ENCODE data around the gene NCAPH2. TPM values are rescaled to one million over a fixed set of nuclear protein-coding genes. Genes with fewer than 3 reads are reported as not detected.
A peak's percentile ranks its signal among the peaks of the same experiment; 100 is the strongest.

NCAPH2 gene
- total and polyA plus RNA-seq, 3 experiments from 2014 or later, result 36.5 to 165 (median 155) TPM

DNA sequence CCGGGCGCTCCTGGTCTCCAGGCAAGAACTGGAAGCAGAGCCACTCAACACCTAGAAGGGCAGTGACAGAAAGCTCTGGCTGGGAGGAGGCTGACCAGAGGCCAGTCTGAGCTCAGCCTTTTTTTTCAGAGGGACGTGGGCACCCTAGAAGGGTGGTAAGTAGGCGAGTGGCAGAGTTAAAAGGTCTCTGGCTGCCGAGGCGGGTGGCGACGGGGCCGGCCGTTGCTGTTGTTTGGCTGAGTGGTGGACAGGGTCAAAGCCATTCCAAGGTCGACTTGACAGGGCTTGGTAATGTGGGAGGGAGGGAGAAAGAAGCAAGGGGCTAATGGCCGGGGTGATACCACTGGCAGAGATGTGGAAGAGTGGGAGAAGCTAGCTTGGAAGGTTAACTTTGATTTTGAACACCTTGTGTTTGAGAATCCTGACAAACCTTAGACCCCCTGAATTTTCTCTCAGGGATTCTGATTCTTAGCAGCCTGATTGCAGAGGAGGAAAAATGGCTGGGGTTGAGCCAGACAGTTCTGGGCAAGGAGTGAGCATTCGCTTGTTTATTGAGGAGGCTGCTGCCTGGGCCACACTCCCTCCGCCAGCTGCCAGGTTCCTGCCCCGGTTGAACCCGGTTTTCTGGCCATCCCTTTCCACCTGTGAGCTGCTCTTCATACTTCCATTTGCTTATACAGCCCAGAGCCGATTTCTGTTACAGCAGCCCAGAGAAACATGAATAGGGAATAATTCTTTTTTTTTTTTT is 55.6 kb downstream of the NCAPH2 start:
- peak overlapping the region; percentile 29 for H3K27ac ChIP-seq (ENCODE audit: low read depth, low read length)
- no peaks in the 10 kb centered on the region for H3K36me3 ChIP-seq (ENCODE audit: insufficient read depth, low read length)
- Mint-ChIP-seq H3K27ac (peak overlapping the region; percentile 7 to 98 (median 90)), H3K9me3 (no peaks in the 10 kb centered on the region), H3K4me3 (peak overlapping the region; percentile 73 to 98 (median 92)), H3K36me3 (peaks cover 0 to 8% (median 0%) of the 10 kb centered on the region in 3 donors), H3K4me1 (peaks cover 18 to 21% (median 19%) of the 10 kb centered on the region in 3 donors), H3K27me3 (peaks cover 0 to 4% of the 10 kb centered on the region in 2 donors)
- H3K4me1 ChIP-seq (ENCODE audit: insufficient read depth, low read length), result no peaks in the 10 kb centered on the region
- peak overlapping the region; percentile 85 for H3K4me3 ChIP-seq (ENCODE audit: low read length)
- H3K27me3 ChIP-seq (ENCODE audit: insufficient read depth, low read length, poor library complexity, severe bottlenecking), result no peaks in the 10 kb centered on the region
- DNase-seq, result peak in 1 of 5 donors; percentile 45
- POLR2A ChIA-PET, result interaction anchor here (0.7 to 3.2 kb wide), 10 partner anchors 15 to 327 kb away, joined by 3 to 23 read pairs (median 6); partner anchors contain the start of genes LMF2, NCAPH2, SCO2 and TYMP
- no peaks in the 10 kb centered on the region for H3K9me3 ChIP-seq (ENCODE audit: low read length)
- CTCF ChIA-PET, result interaction anchor here (0.5 to 4.5 kb wide), 27 partner anchors 8 to 333 kb away, joined by 3 to 58 read pairs (median 5); partner anchors contain the start of genes CHKB, CPT1B, KLHDC7B and LMF2

DNA sequence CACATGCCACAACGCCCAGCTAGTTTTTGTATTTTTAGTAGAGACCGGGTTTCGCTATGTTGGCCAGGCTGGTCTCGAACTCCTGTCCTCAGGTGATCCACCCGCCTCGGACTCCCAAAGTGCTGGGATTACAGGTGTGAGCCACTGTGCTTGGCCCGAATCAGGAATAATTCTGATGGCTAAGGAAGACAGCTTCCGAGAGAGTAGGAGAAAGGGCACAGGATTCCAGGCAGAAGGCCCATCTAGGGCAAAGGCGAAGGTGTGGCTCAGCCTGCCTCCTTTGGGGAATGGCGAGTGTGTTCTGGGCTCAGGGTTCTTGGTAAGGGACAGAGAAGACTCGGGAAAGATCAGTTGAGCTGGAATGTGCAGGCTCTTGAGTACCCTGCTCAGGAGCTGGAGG is 56.3 kb downstream of the NCAPH2 start:
- Mint-ChIP-seq H3K9me3 (no peaks in the 10 kb centered on the region), H3K27ac (peak overlapping the region in 1 of 8 donors; percentile 9), H3K36me3 (peaks cover 0 to 15% (median 0%) of the 10 kb centered on the region in 3 donors), H3K4me3 (peak overlapping the region in 3 of 7 donors; percentile 15 to 49 (median 19)), H3K27me3 (peaks cover 0 to 4% of the 10 kb centered on the region in 2 donors), H3K4me1 (peaks cover 18 to 21% (median 19%) of the 10 kb centered on the region in 3 donors)
- peaks cover under 1% of the 10 kb centered on the region for H3K36me3 ChIP-seq (ENCODE audit: insufficient read depth, low read length)
- H3K4me1 ChIP-seq (ENCODE audit: insufficient read depth, low read length), result no peaks in the 10 kb centered on the region
- no peaks in the 10 kb centered on the region for H3K27me3 ChIP-seq (ENCODE audit: insufficient read depth, low read length, poor library complexity, severe bottlenecking)
- ChIA-PET CTCF (interaction anchor here (1.9 to 4.5 kb wide), 5 partner anchors 13 to 56 kb away, joined by 5 to 58 read pairs (median 19); partner anchors contain the start of genes CHKB and SCO2), POLR2A (interaction anchor here (3.2 kb wide), 1 partner anchor 38 kb away, joined by 23 read pairs; the partner anchor contains the start of gene SCO2)
- H3K9me3 ChIP-seq (ENCODE audit: low read length), result no peaks in the 10 kb centered on the region
- peak in 1 of 5 donors; percentile 26 for DNase-seq
- H3K27ac ChIP-seq (ENCODE audit: low read depth, low read length), result no peak overlapping the region
- H3K4me3 ChIP-seq (ENCODE audit: low read length), result no peak overlapping the region

DNA sequence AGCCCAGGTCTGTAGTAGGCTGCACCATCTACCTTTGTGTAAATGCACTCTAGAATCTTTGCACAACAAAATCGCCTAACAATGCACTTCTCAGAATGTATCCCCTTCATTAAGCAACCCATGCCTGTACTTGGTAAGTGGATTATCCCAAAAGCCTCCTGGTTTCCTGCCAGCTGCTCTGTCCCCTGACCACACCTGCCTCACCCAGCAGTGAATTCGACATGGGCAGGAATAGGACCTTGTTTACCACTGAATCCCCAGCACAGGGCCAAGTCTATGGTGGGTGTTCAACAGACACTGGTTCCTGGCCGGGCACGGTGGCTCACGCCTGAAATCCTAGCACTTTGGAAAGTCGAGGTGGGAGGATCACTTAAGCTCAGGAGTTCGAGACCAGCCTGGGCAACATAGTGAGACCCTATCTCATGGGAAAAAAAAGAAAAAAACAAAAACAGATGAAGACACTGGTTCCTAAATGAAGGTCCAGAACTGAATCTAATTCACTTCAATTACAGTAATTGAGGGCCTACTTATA is 59.8 kb downstream of the NCAPH2 start:
- Mint-ChIP-seq H3K27me3 (peaks cover 0 to 4% of the 10 kb centered on the region in 2 donors), H3K4me3 (no peak overlapping the region), H3K36me3 (peaks cover 0 to 46% (median 1%) of the 10 kb centered on the region in 3 donors), H3K4me1 (peaks cover 9 to 12% (median 9%) of the 10 kb centered on the region in 3 donors), H3K9me3 (no peaks in the 10 kb centered on the region), H3K27ac (peak overlapping the region in 1 of 8 donors; percentile 37)
- Histone ChIP-seq H3K4me1 (ENCODE audit: insufficient read depth, low read length) (no peaks in the 10 kb centered on the region), H3K27me3 (ENCODE audit: insufficient read depth, low read length, poor library complexity, severe bottlenecking) (no peaks in the 10 kb centered on the region), H3K9me3 (ENCODE audit: low read length) (no peaks in the 10 kb centered on the region), H3K4me3 (ENCODE audit: low read length) (no peak overlapping the region), H3K36me3 (ENCODE audit: insufficient read depth, low read length) (peaks cover 8% of the 10 kb centered on the region), H3K27ac (ENCODE audit: low read depth, low read length) (no peak overlapping the region)
- ChIA-PET POLR2A (no interaction called here), CTCF (interaction anchor here (1.6 kb wide), 1 partner anchor 42 kb away, joined by 5 read pairs; the partner anchor contains the start of gene SCO2)
- no peak for DNase-seq

DNA sequence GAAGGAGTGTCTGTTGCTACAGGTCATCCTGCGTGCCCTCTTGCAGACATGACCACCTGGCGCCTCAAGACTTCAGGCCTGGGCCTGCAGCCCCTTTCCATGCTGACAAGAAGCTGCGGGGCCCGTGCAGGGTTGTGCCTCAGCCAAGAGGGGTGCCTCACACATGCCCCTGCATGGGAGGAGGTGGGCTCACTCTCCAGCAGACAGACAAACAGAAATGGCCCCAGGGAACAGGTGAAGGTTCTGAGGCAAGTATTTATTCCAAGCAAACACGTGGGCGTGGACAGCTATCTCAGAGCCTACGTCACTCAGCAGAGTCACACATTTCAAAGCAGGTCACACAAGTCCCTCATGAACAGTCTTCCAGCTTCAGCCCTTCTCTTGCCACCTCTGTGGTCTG is 60.6 kb downstream of the NCAPH2 start:
- H3K27me3 ChIP-seq (ENCODE audit: insufficient read depth, low read length, poor library complexity, severe bottlenecking), result no peaks in the 10 kb centered on the region
- Mint-ChIP-seq H3K4me3 (no peak overlapping the region), H3K9me3 (no peaks in the 10 kb centered on the region), H3K27me3 (peaks cover 0 to 4% of the 10 kb centered on the region in 2 donors), H3K27ac (no peak overlapping the region), H3K4me1 (peaks cover under 1 to 4% (median 1%) of the 10 kb centered on the region in 3 donors), H3K36me3 (peaks cover 0 to 44% (median 1%) of the 10 kb centered on the region in 3 donors)
- no peak overlapping the region for H3K4me3 ChIP-seq (ENCODE audit: low read length)
- no peak overlapping the region for H3K27ac ChIP-seq (ENCODE audit: low read depth, low read length)
- H3K9me3 ChIP-seq (ENCODE audit: low read length), result no peaks in the 10 kb centered on the region
- no peaks in the 10 kb centered on the region for H3K4me1 ChIP-seq (ENCODE audit: insufficient read depth, low read length)
- DNase-seq, result no peak
- H3K36me3 ChIP-seq (ENCODE audit: insufficient read depth, low read length), result peaks cover 8% of the 10 kb centered on the region
- POLR2A ChIA-PET, result no interaction called here
- CTCF ChIA-PET, result interaction anchor here (1.6 kb wide), 1 partner anchor 43 kb away, joined by 5 read pairs; the partner anchor contains the start of gene SCO2

DNA sequence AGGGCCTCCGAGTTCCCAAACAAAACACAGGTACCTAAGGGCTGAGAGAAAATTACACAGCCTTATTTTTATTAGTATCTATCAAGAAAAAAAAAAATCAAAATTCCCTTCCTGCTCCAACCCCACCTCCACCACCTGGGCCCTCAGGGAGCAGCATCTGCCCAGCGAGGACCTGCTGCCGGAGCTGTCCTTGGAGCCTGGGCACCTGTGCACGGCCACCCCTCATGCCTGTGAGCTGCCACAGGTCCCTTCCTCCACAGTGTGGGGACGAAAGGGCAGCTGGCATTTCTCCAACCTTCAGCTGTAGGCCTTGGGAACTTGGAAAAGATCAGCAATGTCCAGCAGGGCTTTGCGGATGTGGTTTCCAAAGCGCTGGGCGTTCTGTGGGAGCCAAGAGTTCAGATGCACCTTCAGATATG is 61.0 kb downstream of the NCAPH2 start:
- peaks cover 8% of the 10 kb centered on the region for H3K36me3 ChIP-seq (ENCODE audit: insufficient read depth, low read length)
- H3K27me3 Mint-ChIP-seq, result peaks cover 0 to 4% of the 10 kb centered on the region in 2 donors

DNA sequence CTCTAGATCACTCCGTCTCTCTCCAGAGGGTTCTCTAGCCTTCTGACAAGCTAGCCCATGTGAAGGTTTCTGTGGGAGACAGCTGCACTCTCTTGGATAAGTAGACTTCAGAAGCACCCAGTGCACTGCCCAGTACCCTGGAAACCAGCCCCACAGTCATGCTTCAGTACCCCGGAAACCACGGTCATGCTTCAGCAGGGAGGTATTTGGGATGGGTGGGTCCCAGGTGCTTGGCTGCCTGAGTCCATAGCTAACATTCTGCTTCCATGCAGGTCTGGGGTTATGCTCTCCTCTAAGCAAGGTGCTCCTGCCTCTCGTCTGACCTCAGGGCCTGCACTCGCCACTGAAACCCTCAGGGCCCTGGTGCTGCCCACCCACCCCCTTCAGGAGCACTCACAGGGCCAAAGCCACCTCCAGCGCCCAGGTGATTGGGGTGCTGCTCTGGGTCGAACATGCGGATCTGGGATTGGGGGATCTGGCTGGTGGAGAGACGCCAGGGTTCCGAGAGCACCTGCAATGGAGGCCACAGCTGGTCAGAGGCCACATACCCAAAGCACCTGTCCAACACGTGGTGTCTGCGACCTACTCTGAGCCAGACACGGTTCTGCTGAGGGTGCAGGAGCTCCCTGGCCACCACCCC is 62.0 kb downstream of the NCAPH2 start:
- peaks cover 0 to 4% of the 10 kb centered on the region in 2 donors for H3K27me3 Mint-ChIP-seq
- CTCF ChIA-PET, result interaction anchor here (1.3 kb wide), 1 partner anchor 8 kb away, joined by 3 read pairs; the partner anchor contains the start of gene CPT1B
- Histone ChIP-seq H3K9me3 (ENCODE audit: low read length) (no peaks in the 10 kb centered on the region), H3K4me3 (ENCODE audit: low read length) (no peak overlapping the region), H3K27me3 (ENCODE audit: insufficient read depth, low read length, poor library complexity, severe bottlenecking) (no peaks in the 10 kb centered on the region), H3K4me1 (ENCODE audit: insufficient read depth, low read length) (no peaks in the 10 kb centered on the region), H3K27ac (ENCODE audit: low read depth, low read length) (no peak overlapping the region), H3K36me3 (ENCODE audit: insufficient read depth, low read length) (peaks cover 8% of the 10 kb centered on the region)
- no peaks in the 10 kb centered on the region for H3K4me1 Mint-ChIP-seq
- no peaks in the 10 kb centered on the region for H3K9me3 Mint-ChIP-seq
- peak in 1 of 5 donors; percentile 12 for DNase-seq
- POLR2A ChIA-PET, result no interaction called here
- no peak overlapping the region for H3K27ac Mint-ChIP-seq
- H3K4me3 Mint-ChIP-seq, result no peak overlapping the region
- peaks cover 0 to 50% (median 3%) of the 10 kb centered on the region in 3 donors for H3K36me3 Mint-ChIP-seq

More for the DNA sequence above, 61.0 kb downstream of the NCAPH2 start:
- Histone ChIP-seq H3K4me3 (ENCODE audit: low read length) (no peak overlapping the region), H3K27ac (ENCODE audit: low read depth, low read length) (no peak overlapping the region), H3K9me3 (ENCODE audit: low read length) (no peaks in the 10 kb centered on the region), H3K27me3 (ENCODE audit: insufficient read depth, low read length, poor library complexity, severe bottlenecking) (no peaks in the 10 kb centered on the region), H3K4me1 (ENCODE audit: insufficient read depth, low read length) (no peaks in the 10 kb centered on the region)
- peaks cover 0 to 46% (median 1%) of the 10 kb centered on the region in 3 donors for H3K36me3 Mint-ChIP-seq
- H3K4me3 Mint-ChIP-seq, result no peak overlapping the region
- DNase-seq, result peak in 1 of 5 donors; percentile 35
- no peaks in the 10 kb centered on the region for H3K4me1 Mint-ChIP-seq
- H3K9me3 Mint-ChIP-seq, result no peaks in the 10 kb centered on the region
- no peak overlapping the region for H3K27ac Mint-ChIP-seq
- ChIA-PET POLR2A (no interaction called here), CTCF (interaction anchor here (1.3 to 1.6 kb wide), 2 partner anchors 9 to 43 kb away, joined by 3 to 5 read pairs; partner anchors contain the start of genes CPT1B and SCO2)

DNA sequence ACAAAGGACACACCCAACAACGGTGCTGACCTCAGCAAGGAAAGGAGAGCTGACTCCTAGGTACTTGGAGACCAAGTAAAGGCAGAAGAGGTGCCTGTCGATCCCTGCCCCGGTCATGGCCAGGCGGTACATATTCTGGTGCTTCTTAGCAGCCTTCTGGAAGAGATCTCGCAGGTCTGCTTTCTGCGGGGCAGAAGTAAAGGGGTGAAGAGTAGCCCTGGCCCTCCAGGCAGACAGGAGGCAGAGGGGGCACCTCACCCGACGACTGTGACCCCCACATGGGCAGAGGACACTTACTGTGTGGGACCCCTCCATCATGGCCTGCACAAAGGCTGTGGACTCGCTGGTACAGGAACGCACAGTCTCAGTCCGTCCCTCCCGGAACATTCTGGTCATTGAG is 62.8 kb downstream of the NCAPH2 start:
- Histone ChIP-seq H3K4me3 (ENCODE audit: low read length) (no peak overlapping the region), H3K4me1 (ENCODE audit: insufficient read depth, low read length) (no peaks in the 10 kb centered on the region), H3K9me3 (ENCODE audit: low read length) (no peaks in the 10 kb centered on the region), H3K36me3 (ENCODE audit: insufficient read depth, low read length) (peaks cover 8% of the 10 kb centered on the region), H3K27me3 (ENCODE audit: insufficient read depth, low read length, poor library complexity, severe bottlenecking) (no peaks in the 10 kb centered on the region), H3K27ac (ENCODE audit: low read depth, low read length) (no peak overlapping the region)
- ChIA-PET CTCF (interaction anchor here (2.0 kb wide), 1 partner anchor 8 kb away, joined by 12 read pairs; the partner anchor contains the start of gene SYCE3), POLR2A (no interaction called here)
- DNase-seq, result no peak
- no peak overlapping the region for H3K4me3 Mint-ChIP-seq
- H3K27ac Mint-ChIP-seq, result no peak overlapping the region
- peaks cover 0 to 4% of the 10 kb centered on the region in 2 donors for H3K27me3 Mint-ChIP-seq
- peaks cover 0 to 56% (median 3%) of the 10 kb centered on the region in 3 donors for H3K36me3 Mint-ChIP-seq
- H3K9me3 Mint-ChIP-seq, result no peaks in the 10 kb centered on the region
- H3K4me1 Mint-ChIP-seq, result no peaks in the 10 kb centered on the region
